Keratinocyte (primary cell): ENCODE data around the gene CENPV. TPM values are rescaled to one million over a fixed set of nuclear protein-coding genes. Genes with fewer than 3 reads are reported as not detected.

Experiments
- DNase-seq: peaks from one replicate; pipeline ENCODE4 v3.0.0-alpha.2; 2011; ENCODE audit warnings: low read depth, missing footprints, low spot score
- FAIRE-seq: peaks from 2 replicates; lab custom pipeline; 2011; peaks lifted over from hg19 to GRCh38; lab: Jason Lieb, UNC
- H2AFZ ChIP-seq: 2 replicates; pipeline ENCODE4 v1.6.0; 2012; ENCODE audit warnings: low read length, control low read depth, inconsistent platforms; ENCODE audit not compliant: control insufficient read depth
- H3K27ac ChIP-seq: 2 replicates; pipeline ENCODE4 v1.5.1; 2011; ENCODE audit warnings: low read length; ENCODE audit not compliant: control insufficient read depth, insufficient read depth
- H3K27me3 ChIP-seq: 3 replicates; pipeline ENCODE4 v1.6.0; 2011; ENCODE audit warnings: low read length; ENCODE audit not compliant: control insufficient read depth, insufficient read depth; ENCODE audit errors: extremely low read depth
- H3K36me3 ChIP-seq, 2 experiments: 2 replicates in 1 of 2; 3 replicates in 1 of 2; pipeline ENCODE4 v1.5.1; 2011; ENCODE audit warnings: low read length in 2 of 2, mild to moderate bottlenecking in 1 of 2; ENCODE audit not compliant: control insufficient read depth in 2 of 2, insufficient read depth in 2 of 2; ENCODE audit errors: extremely low read depth in 1 of 2
- H3K4me1 ChIP-seq: 3 replicates; pipeline ENCODE4 v1.5.1; 2011; ENCODE audit warnings: low read length; ENCODE audit not compliant: control insufficient read depth, insufficient read depth; ENCODE audit errors: extremely low read depth
- H3K4me2 ChIP-seq: 3 replicates; pipeline ENCODE4 v1.6.0; 2011; ENCODE audit warnings: low read depth, low read length; ENCODE audit not compliant: control insufficient read depth, insufficient read depth; ENCODE audit errors: extremely low read depth
- H3K4me3 ChIP-seq, 3 experiments: fragments of 200-600 bp in 1 of 3; sonication (generic) in 1 of 3; 2 replicates in 2 of 3; 3 replicates in 1 of 3; pipeline ENCODE4 v1.5.1; 2011 to 2016; ENCODE audit warnings: low read length in 3 of 3, mild to moderate bottlenecking in 3 of 3, control low read depth in 2 of 3, inconsistent platforms in 1 of 3, low read depth in 1 of 3, mixed read lengths in 1 of 3, mixed run types in 1 of 3, moderate library complexity in 1 of 3; ENCODE audit not compliant: control insufficient read depth in 2 of 3, insufficient read depth in 2 of 3; ENCODE audit errors: extremely low read depth in 1 of 3
- H3K79me2 ChIP-seq: 2 replicates; pipeline ENCODE4 v1.6.0; 2012; ENCODE audit warnings: low read length; ENCODE audit not compliant: control insufficient read depth, insufficient read depth
- H3K9ac ChIP-seq: 3 replicates; pipeline ENCODE4 v1.6.0; 2011; ENCODE audit warnings: low read length; ENCODE audit not compliant: control insufficient read depth, insufficient read depth; ENCODE audit errors: extremely low read depth
- H3K9me1 ChIP-seq: 3 replicates; pipeline ENCODE4 v1.6.0; 2011; ENCODE audit warnings: low read length; ENCODE audit not compliant: control insufficient read depth, insufficient read depth; ENCODE audit errors: extremely low read depth
- H3K9me3 ChIP-seq: 2 replicates; pipeline ENCODE4 v1.5.1; 2012; ENCODE audit warnings: low read depth, low read length; ENCODE audit not compliant: control insufficient read depth
- H4K20me1 ChIP-seq: 3 replicates; pipeline ENCODE4 v1.6.0; 2011; ENCODE audit warnings: low read length; ENCODE audit not compliant: control insufficient read depth, insufficient read depth; ENCODE audit errors: extremely low read depth
- CTCF ChIP-seq, 3 experiments: IDR thresholded peaks in 1 of 3; conservative IDR thresholded peaks in 1 of 3; optimal IDR thresholded peaks in 1 of 3; 2 replicates in 2 of 3; 3 replicates in 1 of 3; pipeline versions ENCODE3 to v1.5.1; 2011; ENCODE audit warnings: low read length in 3 of 3, mild to moderate bottlenecking in 3 of 3, moderate library complexity in 2 of 3, control low read depth in 1 of 3, inconsistent platforms in 1 of 3; ENCODE audit not compliant: insufficient read depth in 2 of 3; ENCODE audit errors: extremely low read depth in 1 of 3
- EZH2 ChIP-seq: IDR thresholded peaks from one replicate; pipeline ENCODE4 v1.6.1; 2012; ENCODE audit warnings: inconsistent platforms, mild to moderate bottlenecking, low read length, moderate library complexity
- dilution Hi-C: fragments of 300-500 bp; cut with MboI; formaldehyde crosslinking; loops from one replicate; pipeline ENCODE4 v1.7.0; 2020; ENCODE audit warnings: low sequenced_read_pairs; ENCODE audit not compliant: extremely low pct_ligation_motif_present
- polyA plus RNA-seq, 5 experiments: library from polyadenylated mRNA; depleted of rRNA in 3 of 5; stranded (reverse) in 3 of 5; stranded (forward) in 1 of 5; unstranded in 1 of 5; fragments of >200 nt; gene quantifications; 1 replicate in 1 of 5; 2 replicates in 3 of 5; 3 replicates in 1 of 5; pipeline versions ENCODE4 v1.2.1 to v1.2.3, GENCODE V29; 2011 to 2012; ENCODE audit warnings: missing spikeins in 2 of 5, low read depth in 1 of 5, low replicate concordance in 1 of 5

CENPV gene
- polyA plus RNA-seq, 1 donor (not counting 4 experiments of a cell fraction or from before 2014, with no cell fraction given) = 1.5 TPM

DNA sequence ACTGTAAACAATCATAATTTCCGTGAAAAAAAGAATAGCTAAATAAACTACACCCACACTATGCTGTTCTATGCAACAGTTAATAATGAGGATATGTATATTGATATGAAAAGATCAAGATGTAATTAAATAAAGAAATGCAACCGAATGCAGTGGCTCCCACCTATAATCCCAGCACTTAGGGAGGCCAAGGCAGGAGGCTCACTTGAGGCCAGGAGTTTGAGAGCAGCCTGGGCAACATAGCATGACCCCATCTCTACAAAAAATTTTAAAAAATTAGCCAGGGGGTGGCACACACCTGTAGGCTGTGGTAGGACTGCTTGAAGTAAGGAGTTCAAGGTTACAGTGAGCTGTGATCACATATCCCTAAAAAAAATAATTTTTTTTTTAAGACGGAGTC is 14.9 kb downstream of the CENPV start:
- no peaks in the 10 kb centered on the region for H3K79me2 ChIP-seq
- no peak for FAIRE-seq
- no peak overlapping the region for H3K4me3 ChIP-seq
- H4K20me1 ChIP-seq = no peaks in the 10 kb centered on the region
- peaks cover 2 to 8% of the 10 kb centered on the region in 2 experiments for H3K36me3 ChIP-seq
- H3K27me3 ChIP-seq = no peaks in the 10 kb centered on the region
- DNase-seq = no peak
- TF ChIP-seq EZH2 (no peak), CTCF (optimal IDR thresholded peaks at IDR 0.05 in 1 of 3, IDR thresholded peaks at IDR 0.05 in 1 of 3, conservative IDR thresholded peaks at IDR 0.05 in 1 of 3; ENCODE audit: extremely low read depth in 1 of 3, insufficient read depth in 2 of 3, low read length in 3 of 3) (no peak)
- no peaks in the 10 kb centered on the region for H3K4me1 ChIP-seq
- no peak overlapping the region for H3K9ac ChIP-seq
- no peaks in the 10 kb centered on the region for H3K9me1 ChIP-seq
- H3K4me2 ChIP-seq = no peak overlapping the region
- dilution Hi-C loops = no loop called here
- H3K27ac ChIP-seq = no peak overlapping the region
- no peak overlapping the region for H2AFZ ChIP-seq
- no peaks in the 10 kb centered on the region for H3K9me3 ChIP-seq

GRCh38 chr17:16329519-16330271 is 23.6 kb downstream of the CENPV start:
- Histone ChIP-seq H3K4me2 (peak overlapping the region; percentile 16), H3K4me3 (no peak overlapping the region), H3K79me2 (no peaks in the 10 kb centered on the region), H3K9ac (no peak overlapping the region), H3K27me3 (no peaks in the 10 kb centered on the region), H4K20me1 (no peaks in the 10 kb centered on the region), H3K4me1 (peaks cover 10% of the 10 kb centered on the region), H3K9me1 (no peaks in the 10 kb centered on the region), H3K9me3 (no peaks in the 10 kb centered on the region), H3K27ac (no peak overlapping the region), H3K36me3 (peaks cover 0 to 2% of the 10 kb centered on the region in 2 experiments), H2AFZ (no peak overlapping the region)
- TF ChIP-seq CTCF (optimal IDR thresholded peaks at IDR 0.05 in 1 of 3, IDR thresholded peaks at IDR 0.05 in 1 of 3, conservative IDR thresholded peaks at IDR 0.05 in 1 of 3; ENCODE audit: extremely low read depth in 1 of 3, insufficient read depth in 2 of 3, low read length in 3 of 3) (no peak), EZH2 (no peak)
- DNase-seq (no peak), FAIRE-seq (peak; percentile 78)
- dilution Hi-C loops = no loop called here
